NOMO-1 (cell line): ENCODE data around the gene EVA1A.
"Not testable (repeated sequence)": the region's sequence is repeated elsewhere in the genome, so short reads cannot be mapped to it uniquely, and the experiment has no call there.

Source experiments
- DNase-seq, 2 experiments: peaks; one replicate each; lab custom pipeline; 2025; ENCODE audit not compliant: unreplicated experiment in 2 of 2; lab: John Stamatoyannopoulos, UW

EVA1A gene

GRCh38 chr2:75491129-75491753 lies 69.5 kb downstream of the EVA1A start:
- DNase-seq, result no peak

- DNase-seq, result no peak
These were observed 71.0 kb downstream of the EVA1A start for GRCh38 chr2:75489721-75490120.

- no peak for DNase-seq
These were observed 72.6 kb downstream of the EVA1A start for GRCh38 chr2:75488157-75488556.

- not testable (repeated sequence) for DNase-seq
These were observed 74.0 kb downstream of the EVA1A start for GRCh38 chr2:75486735-75487134.

DNA sequence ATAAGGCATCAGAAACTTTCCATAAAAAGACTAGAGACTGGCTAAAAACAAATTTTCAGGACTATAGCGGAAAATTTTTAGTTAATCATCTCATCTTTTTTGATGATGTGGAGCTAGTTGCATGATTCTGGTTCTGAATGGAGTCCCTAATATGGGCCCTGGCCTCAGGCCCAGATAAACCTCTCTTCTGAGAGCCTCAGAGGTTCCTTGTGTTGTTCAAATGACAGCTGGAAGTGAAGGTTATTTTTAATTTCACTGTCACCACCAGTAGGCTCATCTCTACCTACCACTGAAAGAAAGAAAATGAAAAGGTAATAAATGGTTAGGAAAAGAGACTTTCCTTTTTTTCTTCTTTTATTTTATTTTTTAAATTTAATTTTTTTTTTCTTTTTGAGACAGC lies 75.9 kb downstream of the EVA1A start:
- DNase-seq, result no peak

- DNase-seq, result no peak
These were observed 76.9 kb downstream of the EVA1A start for GRCh38 chr2:75483878-75484277.

GRCh38 chr2:75482398-75482797 lies 78.3 kb downstream of the EVA1A start:
- DNase-seq, result no peak

DNA sequence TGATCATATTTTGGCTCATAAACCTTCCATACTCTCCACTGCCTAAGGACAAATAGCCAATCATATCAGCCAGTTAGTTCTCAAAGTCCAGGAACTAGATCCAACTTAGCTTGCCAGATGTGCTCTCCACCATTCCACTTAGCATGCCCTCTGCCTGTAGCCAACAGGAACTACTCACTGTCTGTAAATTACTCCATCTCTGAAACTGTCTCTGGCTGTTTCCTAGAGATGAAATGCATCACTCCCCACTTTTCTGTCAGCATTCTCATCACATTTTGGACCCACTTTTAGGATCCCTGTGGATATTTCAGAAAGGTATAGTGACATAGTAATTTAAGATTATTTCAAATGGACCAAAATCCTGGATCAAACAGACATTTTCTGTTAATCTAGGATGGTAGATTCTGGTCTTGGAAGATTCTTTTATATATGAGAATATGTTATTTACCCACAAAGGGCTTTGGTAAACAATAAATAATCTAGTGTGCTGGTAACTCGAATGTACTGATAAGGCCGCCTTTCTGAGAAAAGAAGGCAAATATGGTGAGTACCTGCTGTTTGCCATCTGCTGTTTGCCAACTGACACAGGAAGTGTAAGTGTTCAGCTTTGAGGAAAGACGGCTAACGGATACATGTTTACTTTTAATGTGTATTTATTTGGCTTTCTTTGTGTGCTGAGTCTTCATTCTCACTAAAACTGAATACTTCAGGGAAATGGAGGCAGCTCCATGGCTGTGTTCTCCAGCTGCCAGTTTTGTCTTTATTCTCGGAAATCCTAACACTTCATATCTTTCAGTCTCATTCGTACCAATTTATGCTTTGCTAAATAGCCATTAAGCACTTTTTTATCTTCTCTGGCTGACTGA lies 79.5 kb downstream of the EVA1A start:
- DNase-seq, result no peak

- not testable (repeated sequence) for DNase-seq
These were observed 83.0 kb downstream of the EVA1A start for GRCh38 chr2:75477696-75478095.

DNA sequence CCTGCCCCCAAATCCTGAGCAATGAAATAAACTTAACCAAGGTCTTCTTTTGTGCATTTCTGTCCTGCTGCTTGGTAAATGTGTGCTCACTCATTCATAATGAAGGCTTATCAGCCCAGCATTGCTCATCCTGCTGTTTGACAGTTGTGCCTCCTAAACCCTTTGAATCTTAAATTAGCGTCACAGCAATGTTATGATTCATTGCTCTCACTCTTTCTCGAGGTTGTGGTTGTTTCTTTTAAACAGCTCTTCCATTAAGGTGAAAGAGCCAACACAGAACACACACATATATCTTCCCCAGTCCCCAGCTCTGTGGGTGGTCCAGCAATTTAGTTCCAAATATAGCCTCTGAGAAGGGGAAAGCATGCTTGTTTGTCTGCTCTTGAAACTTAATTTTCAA lies 84.0 kb downstream of the EVA1A start:
- no peak for DNase-seq

- DNase-seq, result no peak
These were observed 84.8 kb downstream of the EVA1A start for GRCh38 chr2:75475976-75476375.

DNA sequence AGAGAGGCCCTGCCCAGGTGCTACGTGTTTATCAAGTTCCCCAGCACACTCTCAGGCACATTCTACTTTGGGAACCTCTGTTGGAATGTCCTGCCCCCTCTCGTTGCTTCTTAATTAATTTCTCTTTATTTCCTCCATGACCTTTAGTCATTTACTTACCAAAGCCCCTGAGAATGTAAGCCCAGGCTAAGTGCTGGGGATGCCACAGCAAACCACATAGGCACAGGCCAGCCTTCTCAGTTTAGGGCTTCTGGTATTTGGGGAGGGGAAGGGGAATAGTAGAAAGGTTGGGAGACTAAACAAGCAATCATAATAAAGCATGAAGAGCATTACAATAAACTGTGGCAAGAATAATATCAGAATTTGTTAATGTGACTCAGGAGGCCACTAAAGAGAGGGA lies 85.7 kb downstream of the EVA1A start:
- no peak for DNase-seq

- DNase-seq, result no peak
These were observed 86.6 kb downstream of the EVA1A start for GRCh38 chr2:75474115-75474514.

GRCh38 chr2:75466708-75467311 lies 93.9 kb downstream of the EVA1A start:
- no peak for DNase-seq

- DNase-seq, result no peak
These were observed 95.3 kb downstream of the EVA1A start for GRCh38 chr2:75465317-75465984.

GRCh38 chr2:75464348-75464946 lies 96.3 kb downstream of the EVA1A start:
- no peak for DNase-seq

- no peak for DNase-seq
These were observed 98.0 kb downstream of the EVA1A start for GRCh38 chr2:75462721-75463120.

DNA sequence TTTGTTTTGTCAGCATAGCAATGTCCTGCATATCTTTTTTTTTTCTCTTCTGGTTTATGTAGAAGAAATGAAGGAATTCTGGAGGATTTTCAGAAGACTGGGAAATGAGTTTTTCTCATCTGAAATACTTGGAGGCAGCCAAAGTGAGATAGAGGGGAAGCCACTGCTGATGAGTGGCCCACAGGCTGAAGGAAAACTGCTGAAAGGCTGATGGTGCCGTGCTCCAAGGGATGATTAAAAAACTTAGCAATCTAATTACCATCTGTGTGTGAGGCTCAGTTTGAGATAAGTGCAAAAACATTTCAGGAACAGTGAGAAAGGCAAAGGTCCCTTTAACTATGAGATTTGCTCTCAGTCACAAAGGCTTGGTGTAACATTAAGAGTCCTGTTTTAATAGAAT lies 98.5 kb downstream of the EVA1A start:
- no peak for DNase-seq

- DNase-seq, result no peak
These were observed 100.1 kb downstream of the EVA1A start for GRCh38 chr2:75460630-75461029.

DNA sequence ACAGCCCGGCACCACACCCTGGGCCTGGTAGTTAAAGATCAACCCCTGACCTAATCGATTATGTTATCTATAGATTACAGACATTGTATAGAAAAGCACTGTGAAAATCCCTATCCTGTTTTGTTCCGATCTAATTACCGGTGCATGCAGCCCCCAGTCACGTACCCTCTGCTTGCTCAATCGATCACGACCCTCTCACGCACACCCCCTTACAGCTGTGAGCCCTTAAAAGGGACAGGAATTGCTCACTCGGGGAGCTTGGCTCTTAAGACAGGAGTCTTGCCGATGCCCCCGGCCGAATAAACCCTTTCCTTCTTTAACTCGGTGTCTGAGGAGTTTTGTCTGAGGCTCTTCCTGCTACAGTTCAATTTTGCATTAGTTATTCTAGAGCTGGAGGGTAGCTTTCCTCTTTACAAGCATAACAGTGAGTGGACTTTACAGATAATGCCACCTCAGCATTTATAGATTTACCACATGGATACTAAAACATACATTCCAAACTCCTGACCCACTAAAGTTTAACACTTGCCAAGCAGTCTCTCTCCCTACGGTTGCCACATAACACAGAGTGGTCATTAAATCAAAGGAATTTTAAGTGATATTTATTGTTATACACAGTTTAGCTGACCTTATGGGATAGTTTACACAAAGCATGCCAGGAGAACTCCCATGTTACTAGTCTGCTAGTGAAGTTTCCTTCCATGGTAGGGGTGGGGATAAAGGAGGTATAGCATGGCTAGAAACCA lies 101.0 kb downstream of the EVA1A start:
- no peak for DNase-seq
